Measurements from ENCODE around the gene CXCR5. TPM values are rescaled to one million over a fixed set of nuclear protein-coding genes. Genes with fewer than 3 reads are reported as not detected.

The CXCR5 gene
- total and polyA plus RNA-seq, 3 experiments from 2014 or later: 4.5 to 6.3 (median 5.8) TPM

DNA sequence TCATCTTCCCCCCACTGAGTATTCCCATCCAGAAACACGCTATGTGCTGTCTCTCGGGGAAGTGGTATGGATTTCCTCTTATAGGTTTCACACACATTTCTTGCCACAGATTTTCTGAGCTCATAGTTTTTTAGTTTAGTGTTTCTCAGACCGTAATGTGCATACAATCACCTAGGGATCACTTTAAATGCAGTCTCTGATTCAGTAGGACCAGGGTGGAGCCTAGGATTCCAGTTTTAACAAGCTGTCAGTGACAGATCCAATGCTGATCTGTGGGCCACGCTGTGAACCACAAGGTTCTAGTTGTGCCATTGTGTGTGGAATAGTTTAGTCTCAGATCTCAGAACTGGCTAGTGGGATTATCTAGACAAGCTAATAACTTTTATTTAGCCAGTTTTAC lies 23.7 kb upstream of the CXCR5 start:
- ChIA-PET CTCF (interaction anchor here (0.6 to 1.5 kb wide), 5 partner anchors 8 to 345 kb away, joined by 3 to 4 read pairs (median 4); no protein-coding TSS in a partner anchor), POLR2A (interaction anchor here (2.1 kb wide), 2 partner anchors 10 to 17 kb away, joined by 5 to 13 read pairs; no protein-coding TSS in a partner anchor)
- no peak for DNase-seq
- Mint-ChIP-seq H3K4me1 (peaks cover 8 to 18% (median 12%) of the 10 kb centered on the region in 3 donors), H3K4me3 (no peak overlapping the region), H3K27ac (peak overlapping the region in 6 of 8 donors; percentile 29 to 67 (median 46)), H3K9me3 (no peaks in the 10 kb centered on the region), H3K36me3 (no peaks in the 10 kb centered on the region), H3K27me3 (no peaks in the 10 kb centered on the region)
- H3K9me3 ChIP-seq (ENCODE audit: low read length): no peaks in the 10 kb centered on the region
- H3K27ac ChIP-seq (ENCODE audit: low read depth, low read length): no peak overlapping the region
- no peaks in the 10 kb centered on the region for H3K27me3 ChIP-seq (ENCODE audit: insufficient read depth, low read length, poor library complexity, severe bottlenecking)
- no peak overlapping the region for H3K4me3 ChIP-seq (ENCODE audit: low read length)
- no peaks in the 10 kb centered on the region for H3K4me1 ChIP-seq (ENCODE audit: insufficient read depth, low read length)
- no peaks in the 10 kb centered on the region for H3K36me3 ChIP-seq (ENCODE audit: insufficient read depth, low read length)

GRCh38 chr11:118868659-118869058 lies 15.0 kb upstream of the CXCR5 start:
- H3K4me3 Mint-ChIP-seq: no peak overlapping the region
- no peaks in the 10 kb centered on the region for H3K36me3 Mint-ChIP-seq
- Histone ChIP-seq H3K4me1 (ENCODE audit: insufficient read depth, low read length) (peaks cover 42% of the 10 kb centered on the region), H3K9me3 (ENCODE audit: low read length) (no peaks in the 10 kb centered on the region), H3K36me3 (ENCODE audit: insufficient read depth, low read length) (no peaks in the 10 kb centered on the region), H3K4me3 (ENCODE audit: low read length) (no peak overlapping the region), H3K27me3 (ENCODE audit: insufficient read depth, low read length, poor library complexity, severe bottlenecking) (no peaks in the 10 kb centered on the region), H3K27ac (ENCODE audit: low read depth, low read length) (no peak overlapping the region)
- ChIA-PET POLR2A (interaction anchor here (0.7 to 4.5 kb wide), 5 partner anchors 8 to 176 kb away, joined by 3 to 81 read pairs (median 11); partner anchors contain the start of gene DDX6), CTCF (interaction anchor here (1.0 to 4.6 kb wide), 5 partner anchors 26 to 179 kb away, joined by 4 to 48 read pairs (median 21); partner anchors contain the start of genes BCL9L and DDX6)
- peak overlapping the region; percentile 65 to 100 (median 82) for H3K27ac Mint-ChIP-seq
- H3K4me1 Mint-ChIP-seq: peaks cover 28 to 49% (median 36%) of the 10 kb centered on the region in 3 donors
- H3K27me3 Mint-ChIP-seq: no peaks in the 10 kb centered on the region
- no peaks in the 10 kb centered on the region for H3K9me3 Mint-ChIP-seq
- no peak for DNase-seq

DNA sequence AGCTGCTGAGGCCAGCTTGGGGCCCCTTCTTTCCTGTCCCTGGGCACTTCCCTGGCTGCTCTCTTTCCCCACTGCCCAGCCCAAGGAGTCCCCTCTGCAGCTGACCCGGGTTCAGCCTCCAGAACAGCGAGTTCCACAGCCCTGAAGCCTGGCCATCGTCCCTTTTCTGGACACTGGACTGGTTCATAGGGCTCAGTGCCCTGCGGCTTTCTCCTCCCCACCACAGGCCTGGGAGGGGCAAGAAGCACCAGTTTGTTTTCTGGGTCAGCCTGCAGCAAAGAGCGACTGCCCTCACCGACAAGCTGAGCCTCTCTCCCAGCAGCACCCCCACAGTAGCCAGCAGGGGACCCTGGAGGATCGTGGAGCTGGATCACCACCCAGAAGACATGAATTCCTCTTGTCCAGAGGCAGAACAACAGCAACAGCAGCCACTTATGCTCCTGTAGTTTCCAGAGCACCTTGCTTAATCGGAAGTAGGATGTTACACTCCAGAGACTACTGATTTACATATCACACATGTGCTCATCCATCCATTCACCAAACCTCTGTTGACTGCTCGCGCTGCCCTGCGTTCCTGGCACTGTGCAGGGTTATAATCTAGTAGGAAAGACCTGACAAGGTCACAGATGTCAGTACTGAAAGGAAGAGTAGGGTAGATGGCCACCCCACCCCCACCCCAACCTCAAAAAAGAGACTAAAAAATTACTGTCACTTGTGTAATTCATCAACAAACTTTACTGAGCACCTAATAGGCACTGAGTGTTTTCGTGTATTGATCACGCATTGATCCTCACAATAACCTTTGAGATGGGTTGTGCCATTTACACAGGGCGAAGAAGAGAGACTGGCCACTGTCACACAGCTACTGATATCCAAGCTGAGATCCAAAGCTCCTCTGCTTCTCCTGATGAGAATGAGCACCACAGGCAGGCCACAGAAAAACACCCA lies 13.0 kb upstream of the CXCR5 start:
- peak in 1 of 5 donors; percentile 58 for DNase-seq
- ChIA-PET POLR2A (interaction anchor here (0.6 to 4.5 kb wide), 17 partner anchors 8 to 171 kb away, joined by 3 to 81 read pairs (median 7); partner anchors contain the start of genes BCL9L, CXCR5 and DDX6), CTCF (interaction anchor here (0.8 to 4.6 kb wide), 17 partner anchors 8 to 258 kb away, joined by 3 to 48 read pairs (median 5); partner anchors contain the start of genes BCL9L, CXCR5 and DDX6)
- Mint-ChIP-seq H3K27ac (peak overlapping the region; percentile 98 to 100 (median 99)), H3K36me3 (no peaks in the 10 kb centered on the region), H3K9me3 (no peaks in the 10 kb centered on the region), H3K4me3 (peak overlapping the region; percentile 72 to 92 (median 83)), H3K27me3 (no peaks in the 10 kb centered on the region), H3K4me1 (peaks cover 47 to 69% (median 56%) of the 10 kb centered on the region in 3 donors)
- no peaks in the 10 kb centered on the region for H3K9me3 ChIP-seq (ENCODE audit: low read length)
- H3K4me1 ChIP-seq (ENCODE audit: insufficient read depth, low read length): peaks cover 62% of the 10 kb centered on the region
- peak overlapping the region; percentile 35 for H3K4me3 ChIP-seq (ENCODE audit: low read length)
- H3K27me3 ChIP-seq (ENCODE audit: insufficient read depth, low read length, poor library complexity, severe bottlenecking): no peaks in the 10 kb centered on the region
- H3K36me3 ChIP-seq (ENCODE audit: insufficient read depth, low read length): no peaks in the 10 kb centered on the region
- H3K27ac ChIP-seq (ENCODE audit: low read depth, low read length): peak overlapping the region; percentile 87

- no peaks in the 10 kb centered on the region for H3K27me3 ChIP-seq (ENCODE audit: insufficient read depth, low read length, poor library complexity, severe bottlenecking)
- no peaks in the 10 kb centered on the region for H3K27me3 Mint-ChIP-seq
- peaks cover 64 to 82% (median 73%) of the 10 kb centered on the region in 3 donors for H3K4me1 Mint-ChIP-seq
- CTCF ChIA-PET: interaction anchor here (1.3 to 1.5 kb wide), 5 partner anchors 24 to 81 kb away, joined by 3 to 11 read pairs (median 6); partner anchors contain the start of gene DDX6
- DNase-seq: peak in 4 of 5 donors; percentile 34 to 85 (median 56)
- no peaks in the 10 kb centered on the region for H3K9me3 ChIP-seq (ENCODE audit: low read length)
- no peak overlapping the region for H3K4me3 ChIP-seq (ENCODE audit: low read length)
- peak overlapping the region; percentile 25 for H3K27ac ChIP-seq (ENCODE audit: low read depth, low read length)
- H3K9me3 Mint-ChIP-seq: no peaks in the 10 kb centered on the region
- H3K36me3 Mint-ChIP-seq: no peaks in the 10 kb centered on the region
- POLR2A ChIA-PET: interaction anchor here (0.8 to 1.4 kb wide), 5 partner anchors 13 to 81 kb away, joined by 3 to 12 read pairs (median 3); partner anchors contain the start of genes BCL9L and DDX6
- peak overlapping the region; percentile 66 to 87 (median 78) for H3K4me3 Mint-ChIP-seq
- peaks cover 79% of the 10 kb centered on the region for H3K4me1 ChIP-seq (ENCODE audit: insufficient read depth, low read length)
- H3K36me3 ChIP-seq (ENCODE audit: insufficient read depth, low read length): no peaks in the 10 kb centered on the region
- H3K27ac Mint-ChIP-seq: peak overlapping the region; percentile 90 to 99 (median 97)
Measured at GRCh38 chr11:118872403-118872821, 11.3 kb upstream of the CXCR5 start.

DNA sequence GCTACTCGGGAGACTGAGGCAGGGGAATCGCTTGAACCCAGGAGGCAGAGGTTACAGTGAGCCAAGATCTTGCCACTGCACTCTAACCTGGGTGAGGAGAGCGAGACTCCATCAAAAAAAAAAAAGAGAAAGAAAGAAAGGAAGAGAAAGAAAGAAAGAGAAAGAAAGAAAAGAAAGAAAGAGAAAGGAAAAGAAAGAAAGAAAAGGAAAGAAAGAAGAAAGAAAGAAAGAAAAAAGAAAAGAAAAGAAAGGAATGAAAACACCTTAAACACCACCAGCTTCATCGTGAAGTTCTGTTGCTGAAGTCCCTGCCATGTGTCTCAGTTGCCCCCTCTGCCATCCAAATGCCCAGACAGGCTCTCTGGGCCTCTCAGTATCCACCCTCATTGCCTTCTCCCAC lies 9.9 kb upstream of the CXCR5 start:
- no peaks in the 10 kb centered on the region for H3K27me3 ChIP-seq (ENCODE audit: insufficient read depth, low read length, poor library complexity, severe bottlenecking)
- ChIA-PET CTCF (no interaction called here), POLR2A (no interaction called here)
- peak overlapping the region; percentile 85 to 98 (median 95) for H3K27ac Mint-ChIP-seq
- peaks cover 89% of the 10 kb centered on the region for H3K4me1 ChIP-seq (ENCODE audit: insufficient read depth, low read length)
- H3K9me3 Mint-ChIP-seq: no peaks in the 10 kb centered on the region
- no peaks in the 10 kb centered on the region for H3K36me3 Mint-ChIP-seq
- no peaks in the 10 kb centered on the region for H3K27me3 Mint-ChIP-seq
- no peaks in the 10 kb centered on the region for H3K36me3 ChIP-seq (ENCODE audit: insufficient read depth, low read length)
- no peak for DNase-seq
- H3K27ac ChIP-seq (ENCODE audit: low read depth, low read length): no peak overlapping the region
- H3K4me3 Mint-ChIP-seq: peak overlapping the region in 1 of 7 donors; percentile 38
- H3K9me3 ChIP-seq (ENCODE audit: low read length): no peaks in the 10 kb centered on the region
- peaks cover 77 to 91% (median 87%) of the 10 kb centered on the region in 3 donors for H3K4me1 Mint-ChIP-seq
- H3K4me3 ChIP-seq (ENCODE audit: low read length): no peak overlapping the region

- no peaks in the 10 kb centered on the region for H3K9me3 Mint-ChIP-seq
- H3K9me3 ChIP-seq (ENCODE audit: low read length): no peaks in the 10 kb centered on the region
- CTCF ChIA-PET: interaction anchor here (0.9 to 3.5 kb wide), 12 partner anchors 10 to 186 kb away, joined by 3 to 27 read pairs (median 4); partner anchors contain the start of genes BCL9L and DDX6
Measured at GRCh38 chr11:118876286-118876685, 7.4 kb upstream of the CXCR5 start.

DNA sequence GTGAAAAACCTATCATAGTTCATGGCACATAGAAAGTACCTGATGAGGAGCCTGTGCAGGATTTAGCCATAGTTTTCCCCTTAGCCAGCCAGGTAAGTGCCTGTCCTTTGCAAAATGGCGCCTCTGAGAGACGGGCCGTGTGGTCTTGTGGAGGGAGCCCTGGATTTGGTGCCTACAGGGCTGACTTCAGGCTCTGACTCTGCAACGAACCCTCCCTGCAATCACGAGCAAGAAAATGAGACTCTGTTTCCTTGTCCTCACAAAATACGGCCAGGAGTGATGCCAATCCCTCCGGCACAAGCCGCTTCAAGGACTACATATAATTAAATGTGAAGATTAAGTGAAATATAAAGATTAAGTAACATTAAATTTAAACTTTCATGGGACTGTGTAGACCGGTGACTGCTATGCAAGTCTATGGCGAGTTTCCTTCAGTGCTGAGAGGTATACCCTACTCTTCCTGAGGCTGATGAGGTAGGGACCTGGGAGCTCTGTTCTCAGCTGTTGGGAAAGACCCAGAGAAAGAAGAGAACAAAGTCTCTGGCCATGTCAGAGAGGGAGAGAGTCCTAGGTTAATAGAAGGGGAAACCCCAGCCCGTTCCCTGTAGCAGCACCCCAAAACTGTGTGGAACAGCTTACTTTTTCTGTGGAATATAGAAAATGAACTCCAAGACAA lies 6.1 kb upstream of the CXCR5 start:
- Histone ChIP-seq H3K27me3 (ENCODE audit: insufficient read depth, low read length, poor library complexity, severe bottlenecking) (no peaks in the 10 kb centered on the region), H3K27ac (ENCODE audit: low read depth, low read length) (peak overlapping the region; percentile 57), H3K9me3 (ENCODE audit: low read length) (no peaks in the 10 kb centered on the region), H3K4me3 (ENCODE audit: low read length) (peak overlapping the region; percentile 31), H3K4me1 (ENCODE audit: insufficient read depth, low read length) (peaks cover 89% of the 10 kb centered on the region), H3K36me3 (ENCODE audit: insufficient read depth, low read length) (no peaks in the 10 kb centered on the region)
- peak overlapping the region; percentile 36 to 90 (median 76) for H3K4me3 Mint-ChIP-seq
- ChIA-PET CTCF (interaction anchor here (0.9 to 3.5 kb wide), 12 partner anchors 8 to 185 kb away, joined by 3 to 27 read pairs (median 4); partner anchors contain the start of genes BCL9L and DDX6), POLR2A (interaction anchor here (0.5 to 3.2 kb wide), 13 partner anchors 8 to 185 kb away, joined by 3 to 68 read pairs (median 8); partner anchors contain the start of gene DDX6)
- peaks cover 77 to 92% (median 90%) of the 10 kb centered on the region in 3 donors for H3K4me1 Mint-ChIP-seq
- H3K27me3 Mint-ChIP-seq: no peaks in the 10 kb centered on the region
- H3K9me3 Mint-ChIP-seq: no peaks in the 10 kb centered on the region
- H3K27ac Mint-ChIP-seq: peak overlapping the region; percentile 95 to 99 (median 97)
- no peak for DNase-seq
- H3K36me3 Mint-ChIP-seq: no peaks in the 10 kb centered on the region

More at GRCh38 chr11:118876286-118876685, 7.4 kb upstream of the CXCR5 start:
- Histone ChIP-seq H3K27ac (ENCODE audit: low read depth, low read length) (peak overlapping the region; percentile 57), H3K36me3 (ENCODE audit: insufficient read depth, low read length) (no peaks in the 10 kb centered on the region), H3K4me3 (ENCODE audit: low read length) (peak overlapping the region; percentile 31), H3K27me3 (ENCODE audit: insufficient read depth, low read length, poor library complexity, severe bottlenecking) (no peaks in the 10 kb centered on the region), H3K4me1 (ENCODE audit: insufficient read depth, low read length) (peaks cover 85% of the 10 kb centered on the region)
- no peak for DNase-seq
- Mint-ChIP-seq H3K27ac (peak overlapping the region; percentile 95 to 99 (median 97)), H3K4me1 (peaks cover 77 to 91% (median 90%) of the 10 kb centered on the region in 3 donors), H3K4me3 (peak overlapping the region; percentile 36 to 90 (median 76)), H3K27me3 (no peaks in the 10 kb centered on the region), H3K36me3 (no peaks in the 10 kb centered on the region)
- POLR2A ChIA-PET: interaction anchor here (0.7 to 3.2 kb wide), 16 partner anchors 8 to 304 kb away, joined by 3 to 68 read pairs (median 4); partner anchors contain the start of genes ARCN1 and DDX6

All from CD8-positive, alpha-beta memory T cell (primary cell).